ENCODE measurements around the gene RGS8.

The RGS8 gene

DNA sequence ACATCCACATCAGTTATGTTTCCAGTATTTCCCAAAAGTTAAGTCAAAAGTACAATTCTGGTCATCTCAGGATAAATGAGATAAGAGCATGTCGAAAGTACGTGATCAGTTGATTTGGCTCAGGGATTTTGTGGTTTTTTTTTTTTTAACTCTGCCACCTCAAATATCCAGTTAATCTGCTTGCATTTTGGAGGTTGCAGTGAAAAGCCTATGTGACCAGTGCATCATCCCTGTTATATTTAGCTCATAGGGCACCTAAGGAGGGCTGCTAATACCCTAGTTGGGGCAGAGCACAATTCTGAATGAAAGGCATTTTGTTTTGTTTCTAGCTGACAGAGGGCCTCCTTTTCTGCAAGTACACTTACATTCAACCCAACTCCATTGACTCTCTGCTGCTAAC, 48.5 kb downstream of the RGS8 start:
- TF ChIP-seq FOXP2 (optimal IDR thresholded peaks at IDR 0.05; ENCODE audit: borderline replicate concordance, extremely low read depth, extremely low read length, insufficient read depth) (no peak), POLR2AphosphoS5 (IDR thresholded peaks at IDR 0.05; ENCODE audit: low read depth, low read length) (no peak), SIN3A (IDR thresholded peaks at IDR 0.05; ENCODE audit: borderline replicate concordance, insufficient read depth, low read length) (no peak), TAF1 (IDR thresholded peaks at IDR 0.05; ENCODE audit: borderline replicate concordance, insufficient read depth, low read length) (no peak)
- TF ChIP-seq, protein P1, sequence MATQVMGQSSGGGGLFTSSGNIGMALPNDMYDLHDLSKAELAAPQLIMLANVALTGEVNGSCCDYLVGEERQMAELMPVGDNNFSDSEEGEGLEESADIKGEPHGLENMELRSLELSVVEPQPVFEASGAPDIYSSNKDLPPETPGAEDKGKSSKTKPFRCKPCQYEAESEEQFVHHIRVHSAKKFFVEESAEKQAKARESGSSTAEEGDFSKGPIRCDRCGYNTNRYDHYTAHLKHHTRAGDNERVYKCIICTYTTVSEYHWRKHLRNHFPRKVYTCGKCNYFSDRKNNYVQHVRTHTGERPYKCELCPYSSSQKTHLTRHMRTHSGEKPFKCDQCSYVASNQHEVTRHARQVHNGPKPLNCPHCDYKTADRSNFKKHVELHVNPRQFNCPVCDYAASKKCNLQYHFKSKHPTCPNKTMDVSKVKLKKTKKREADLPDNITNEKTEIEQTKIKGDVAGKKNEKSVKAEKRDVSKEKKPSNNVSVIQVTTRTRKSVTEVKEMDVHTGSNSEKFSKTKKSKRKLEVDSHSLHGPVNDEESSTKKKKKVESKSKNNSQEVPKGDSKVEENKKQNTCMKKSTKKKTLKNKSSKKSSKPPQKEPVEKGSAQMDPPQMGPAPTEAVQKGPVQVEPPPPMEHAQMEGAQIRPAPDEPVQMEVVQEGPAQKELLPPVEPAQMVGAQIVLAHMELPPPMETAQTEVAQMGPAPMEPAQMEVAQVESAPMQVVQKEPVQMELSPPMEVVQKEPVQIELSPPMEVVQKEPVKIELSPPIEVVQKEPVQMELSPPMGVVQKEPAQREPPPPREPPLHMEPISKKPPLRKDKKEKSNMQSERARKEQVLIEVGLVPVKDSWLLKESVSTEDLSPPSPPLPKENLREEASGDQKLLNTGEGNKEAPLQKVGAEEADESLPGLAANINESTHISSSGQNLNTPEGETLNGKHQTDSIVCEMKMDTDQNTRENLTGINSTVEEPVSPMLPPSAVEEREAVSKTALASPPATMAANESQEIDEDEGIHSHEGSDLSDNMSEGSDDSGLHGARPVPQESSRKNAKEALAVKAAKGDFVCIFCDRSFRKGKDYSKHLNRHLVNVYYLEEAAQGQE (IDR thresholded peaks at IDR 0.05; ENCODE audit: insufficient read depth in 1 of 2, low read depth in 2 of 2, low read length in 2 of 2): no peak

All from PFSK-1 (cell line).